Measurements from ENCODE around the gene ATF7IP2. TPM values are rescaled to one million over a fixed set of nuclear protein-coding genes. Genes with fewer than 3 reads are reported as not detected.

The ATF7IP2 gene
- total and polyA plus RNA-seq, 9 of the 15 experiments (the other 6 are each of a cell fraction or from before 2014, with no cell fraction given): 131 to 515 (median 196) TPM

- TF ChIP-seq ZNF318 (IDR thresholded peaks at IDR 0.05; ENCODE audit: borderline replicate concordance in 1 of 2, low read depth in 1 of 2) (no peak), HCFC1 (IDR thresholded peaks at IDR 0.05; ENCODE audit: low read depth, low read length) (no peak), CBFB (CRISPR knock-in tag; IDR thresholded peaks at IDR 0.05) (no peak), HNRNPUL1 (IDR thresholded peaks at IDR 0.05; ENCODE audit: low read length) (no peak), NFIX (CRISPR knock-in tag; IDR thresholded peaks at IDR 0.05; ENCODE audit: low read depth) (no peak), FOXJ2 (tag; IDR thresholded peaks at IDR 0.05) (no peak), MTA1 (IDR thresholded peaks at IDR 0.05; ENCODE audit: borderline replicate concordance) (0 out of 2 replicates have a peak, but pooled peaks have one; percentile 18), CC2D1A (IDR thresholded peaks at IDR 0.05) (no peak), ASH1L (IDR thresholded peaks at IDR 0.05; ENCODE audit: borderline replicate concordance, low read depth, partially characterized antibody) (no peak), ZMIZ1 (IDR thresholded peaks at IDR 0.05; ENCODE audit: low read depth in 2 of 2, low read length in 2 of 2) (no peak), CTCF (IDR thresholded peaks at IDR 0.05 in 2 of 3, conservative IDR thresholded peaks at IDR 0.05 in 1 of 3; ENCODE audit: insufficient read depth in 2 of 3, low read depth in 1 of 3, low read length in 3 of 3) (no peak), ZNF212 (CRISPR knock-in tag; IDR thresholded peaks at IDR 0.05) (no peak), EWSR1 (IDR thresholded peaks at IDR 0.05; ENCODE audit: borderline replicate concordance, low read depth, partially characterized antibody) (no peak), IRF2 (CRISPR knock-in tag; IDR thresholded peaks at IDR 0.05) (no peak), NUFIP1 (IDR thresholded peaks at IDR 0.05; ENCODE audit: partially characterized antibody) (peak; percentile 7)
Measured at GRCh38 chr16:10387188-10387617, 1.3 kb downstream of the ATF7IP2 start (continued).
